K562 (cell line): ENCODE results near the gene OR4D5. TPM values are rescaled to one million over a fixed set of nuclear protein-coding genes. Genes with fewer than 3 reads are reported as not detected.

Experiments
- ATAC-seq: fragments of 200-7000 bp; cut with Tn5 transposase; 3 replicates; pipeline ENCODE4 v1.9.1; 2020; ENCODE audit warnings: moderate library complexity
- BruUV-seq: library from RNA; stranded (reverse); fragments of 400-500 nt; replicated peaks from 2 replicates; lab custom pipeline; 2021; lab: Mats Ljungman, UMichigan
- CTCF ChIA-PET: fragments of 300-600 bp; formaldehyde crosslinking; extraction: SDS; loops from one replicate; lab custom pipeline; 2021; ENCODE audit warnings: low intra/inter-chr PET ratio; lab: Yijun Ruan, JAX
- POLR2A ChIA-PET: fragments of 300-600, 350-650 bp; sonication (Branson Sonifier 250); formaldehyde crosslinking; extraction: SDS; loops from one replicate; lab custom pipeline; 2021; ENCODE audit warnings: antibody characterized with exemption, inconsistent platforms; lab: Yijun Ruan, JAX
- DNase-seq, 4 experiments: peaks; one replicate each; pipeline versions ENCODE4 v3.0.0 to v3.0.0-alpha.2; 2011 to 2018; ENCODE audit warnings: low spot score in 3 of 4, mixed read lengths in 3 of 4; ENCODE audit errors: extremely low read depth in 1 of 4
- FAIRE-seq: peaks from 2 replicates; lab custom pipeline; 2011; peaks lifted over from hg19 to GRCh38; lab: Jason Lieb, UNC
- H2AFZ ChIP-seq: 2 replicates; pipeline ENCODE4 v1.6.0; 2011; ENCODE audit warnings: low read depth, low read length, control low read depth, inconsistent platforms
- H3K27ac ChIP-seq: fragments of 200-600 bp; 3 replicates; pipeline ENCODE4 v1.8.0; 2011; ENCODE audit warnings: low read depth, mild to moderate bottlenecking, control low read depth, inconsistent platforms, low read length, moderate library complexity, mixed read lengths; ENCODE audit errors: extremely low read depth
- H3K27me3 ChIP-seq, 2 experiments: fragments of 300-600 bp in 1 of 2; 2 replicates in 1 of 2; 3 replicates in 1 of 2; pipeline versions ENCODE4 v1.6.0 to v1.8.0; 2011; ENCODE audit warnings: inconsistent platforms in 2 of 2, low read length in 2 of 2, mild to moderate bottlenecking in 1 of 2, mixed read lengths in 1 of 2, moderate library complexity in 1 of 2; ENCODE audit not compliant: control insufficient read depth in 2 of 2, insufficient read depth in 2 of 2
- H3K36me3 ChIP-seq: fragments of 300-600 bp; 3 replicates; pipeline ENCODE4 v1.8.0; 2011; ENCODE audit warnings: mild to moderate bottlenecking, low read length, inconsistent platforms; ENCODE audit not compliant: control insufficient read depth, insufficient read depth
- H3K4me1 ChIP-seq, 2 experiments: fragments of 200-600 bp in 1 of 2; replicated peaks in 1 of 2; 2 replicates in 1 of 2; 3 replicates in 1 of 2; pipeline versions ENCODE4 v1.5.1 to v1.8.0; 2011; ENCODE audit warnings: inconsistent platforms in 2 of 2, low read length in 2 of 2, mild to moderate bottlenecking in 1 of 2, mixed read lengths in 1 of 2, moderate library complexity in 1 of 2; ENCODE audit not compliant: control insufficient read depth in 2 of 2, insufficient read depth in 2 of 2
- H3K4me2 ChIP-seq: 2 replicates; pipeline ENCODE4 v1.6.1; 2011; ENCODE audit warnings: low read length, control low read depth, inconsistent platforms, mixed read lengths; ENCODE audit not compliant: insufficient read depth
- H3K4me3 ChIP-seq: fragments of 200-600 bp; sonication (generic), shearing (Covaris generic); 2 replicates; pipeline ENCODE4 v1.5.1; 2016; ENCODE audit warnings: control low read depth, inconsistent platforms
- H3K79me2 ChIP-seq: fragments of 200-600 bp; 3 replicates; pipeline ENCODE4 v1.8.0; 2011; ENCODE audit warnings: low read length, inconsistent platforms; ENCODE audit not compliant: control insufficient read depth, insufficient read depth
- H3K9ac ChIP-seq, 2 experiments: 2 replicates each; pipeline versions ENCODE4 v1.6.0 to v1.6.1; 2011; ENCODE audit warnings: low read depth in 2 of 2, low read length in 2 of 2, control low read depth in 1 of 2, inconsistent platforms in 1 of 2, mild to moderate bottlenecking in 1 of 2, mixed read lengths in 1 of 2; ENCODE audit not compliant: insufficient read depth in 1 of 2
- H3K9me1 ChIP-seq: one replicate; pipeline ENCODE4 v1.6.0; 2011; ENCODE audit warnings: inconsistent platforms, mild to moderate bottlenecking, low read length, moderate library complexity; ENCODE audit not compliant: control insufficient read depth, insufficient read depth
- H3K9me3 ChIP-seq: replicated peaks from 2 replicates; pipeline ENCODE4 v1.5.1; 2011; ENCODE audit warnings: low read depth, low read length, inconsistent platforms; ENCODE audit not compliant: control insufficient read depth, insufficient read depth
- H4K20me1 ChIP-seq: replicated peaks from 2 replicates; pipeline ENCODE4 v1.6.1; 2011; ENCODE audit warnings: low read length, inconsistent platforms, mixed read lengths; ENCODE audit not compliant: control insufficient read depth, insufficient read depth
- BCOR ChIP-seq: fragments of 450-650 bp; IDR thresholded peaks from 2 replicates; pipeline ENCODE4 v1.6.1; 2016
- CEBPG ChIP-seq, 3 experiments: fragments of 200-800 bp in 1 of 3; sonication (Bioruptor generic) in 1 of 3; sonication (generic) in 1 of 3; formaldehyde crosslinking in 1 of 3; IDR thresholded peaks in 2 of 3; conservative IDR thresholded peaks in 1 of 3; 2 replicates each; pipeline versions ENCODE4 v1.6.1 to v1.8.0; 2016 to 2022; ENCODE audit warnings: missing compliant biosample characterization in 2 of 3, missing genetic modification characterization in 2 of 3, mild to moderate bottlenecking in 1 of 3, missing genetic modification reagents in 1 of 3
- CHD4 ChIP-seq: fragments of 200-600 bp; sonication (generic); IDR thresholded peaks from 3 replicates; pipeline ENCODE4 v1.6.1; 2012; ENCODE audit warnings: low read depth, mild to moderate bottlenecking, mixed read lengths, low read length, inconsistent platforms; ENCODE audit not compliant: insufficient read depth, insufficient replicate concordance, poor library complexity, severe bottlenecking
- ETV1 ChIP-seq: fragments of 450-650 bp; conservative IDR thresholded peaks from 2 replicates; pipeline ENCODE4 v1.6.1; 2016; ENCODE audit warnings: missing genetic modification characterization, control low read depth, low read depth, missing compliant biosample characterization
- ILK ChIP-seq: fragments of 450-650 bp; IDR thresholded peaks from 2 replicates; pipeline ENCODE4 v1.6.1; 2016; ENCODE audit warnings: missing genetic modification characterization, low read depth, mild to moderate bottlenecking, missing compliant biosample characterization, moderate library complexity, borderline replicate concordance
- JUND ChIP-seq, 2 experiments: IDR thresholded peaks; 2 replicates in 1 of 2; 3 replicates in 1 of 2; pipeline ENCODE4 v1.6.1; 2011; ENCODE audit warnings: borderline replicate concordance in 2 of 2, low read depth in 2 of 2, low read length in 2 of 2, improper control_type of control experiment in 1 of 2, missing biosample characterization in 1 of 2, missing genetic modification characterization in 1 of 2, missing genetic modification reagents in 1 of 2
- L3MBTL2 ChIP-seq: fragments of 450-650 bp; IDR thresholded peaks from 2 replicates; pipeline ENCODE4 v1.6.1; 2016; ENCODE audit warnings: mild to moderate bottlenecking, moderate library complexity
- POLR2G ChIP-seq: fragments of 200-400 bp; formaldehyde crosslinking; IDR thresholded peaks from 2 replicates; pipeline ENCODE4 v1.6.1; 2017; ENCODE audit warnings: low read depth, mild to moderate bottlenecking, antibody characterized with exemption, low read length, moderate library complexity
- SOX6 ChIP-seq: fragments of 450-650 bp; IDR thresholded peaks from 2 replicates; pipeline ENCODE4 v1.6.1; 2014; ENCODE audit warnings: mild to moderate bottlenecking
- TRIM24 ChIP-seq, 2 experiments: fragments of 450-650 bp; IDR thresholded peaks; 2 replicates each; pipeline ENCODE4 v1.6.1; 2016
- USF2 ChIP-seq: sonication (generic); formaldehyde crosslinking; IDR thresholded peaks from 2 replicates; pipeline ENCODE4 v1.5.0; 2020; ENCODE audit warnings: missing genetic modification reagents
- ZNF212 ChIP-seq: fragments of 450-650 bp; formaldehyde crosslinking; IDR thresholded peaks from 2 replicates; pipeline ENCODE4 v1.4.0; 2020; ENCODE audit warnings: mild to moderate bottlenecking
- ZNF316 ChIP-seq: fragments of 450-650 bp; IDR thresholded peaks from 2 replicates; pipeline ENCODE4 v1.6.1; 2016
- WGBS: fragments of 100-300 bp; shearing (Covaris generic); methylation state at CpG from one replicate; pipeline ENCODE4 v1.1.6; 2016; ENCODE audit warnings: low coverage, mixed read lengths; ENCODE audit not compliant: insufficient coverage; ENCODE audit errors: missing lambda C conversion rate; 5-methylcytosine and 5-hydroxymethylcytosine counted together
- in situ Hi-C: fragments of 300-500 bp; cut with MboI; formaldehyde crosslinking; loops from 4 replicates; pipeline ENCODE4 v1.15.0; 2018; ENCODE audit warnings: inconsistent platforms, mixed read lengths
- intact Hi-C: fragments of 100-400 bp; cut with micrococcal nuclease; formaldehyde crosslinking; loops from 2 replicates; pipeline ENCODE4 v1.14.2; 2022
- polyA plus RNA-seq, 8 experiments: library from polyadenylated mRNA; depleted of rRNA in 4 of 8; stranded (reverse) in 5 of 8; unstranded in 3 of 8; fragments of >200 nt; fragmentation: Nextera tagmentation in 2 of 8; fragmentation: Illumina TruSeq in 1 of 8; extraction: Ambion mirVana in 2 of 8; extraction: Trizol in 1 of 8; gene quantifications; 2 replicates each; pipeline versions ENCODE4 v1.2.1 to v1.2.3, GENCODE V29; 2011 to 2014; ENCODE audit warnings: inconsistent platforms in 1 of 8, missing spikeins in 1 of 8
- total RNA-seq, 7 experiments: library from RNA; depleted of rRNA in 6 of 7; stranded (reverse); fragments of >200 nt in 6 of 7; fragmentation: Illumina TruSeq in 2 of 7; extraction: Trizol in 2 of 7; gene quantifications; 2 replicates each; pipeline versions ENCODE4 v1.2.1 to v1.2.3, GENCODE V29; 2011 to 2021; ENCODE audit warnings: low replicate concordance in 1 of 7

The OR4D5 gene
- total and polyA plus RNA-seq, 9 of the 15 experiments (the other 6 are each of a cell fraction or from before 2014, with no cell fraction given), result not detected

GRCh38 chr11:123976770-123977560, 37.5 kb downstream of the OR4D5 start:
- H3K27me3 ChIP-seq, result peaks cover 0 to 7% of the 10 kb centered on the region in 2 experiments; a peak in 1 of 5 replicates
- H3K4me3 ChIP-seq, result no peak overlapping the region
- no TSS peak for BruUV-seq
- no peaks in the 10 kb centered on the region for H3K79me2 ChIP-seq
- TF ChIP-seq POLR2G (no peak), ETV1 (tag) (0 out of 2 replicates have a peak, but pooled peaks have one; percentile 6)
- H2AFZ ChIP-seq, result no peak overlapping the region
- ChIA-PET CTCF (no interaction called here), POLR2A (interaction anchor here (0.7 kb wide), 1 partner anchor 147 kb away, joined by 5 read pairs; no protein-coding TSS in a partner anchor)
- ATAC-seq, result peak; percentile 75
- in situ Hi-C loops (no loop called here), intact Hi-C loops (no loop called here)
- H4K20me1 ChIP-seq, result no peaks in the 10 kb centered on the region
- H3K4me1 ChIP-seq, result no peaks in the 10 kb centered on the region
- H3K9me1 ChIP-seq, result no peaks in the 10 kb centered on the region
- no peak overlapping the region for H3K9ac ChIP-seq
- H3K36me3 ChIP-seq, result no peaks in the 10 kb centered on the region
- DNase-seq, result no peak
- FAIRE-seq, result no peak
- H3K9me3 ChIP-seq, result no peaks in the 10 kb centered on the region
- H3K4me2 ChIP-seq, result no peak overlapping the region
- no peak overlapping the region for H3K27ac ChIP-seq
- WGBS, result 13% methylated on average over 18 of the region's 18 CpGs

- no peaks in the 10 kb centered on the region for H3K9me3 ChIP-seq
- no peak within 1 kb of the TSS for H3K4me3 ChIP-seq
- H3K4me1 ChIP-seq, result no peaks in the 10 kb centered on the region
- in situ Hi-C loops, result no loop called here
- H2AFZ ChIP-seq, result no peak within 1 kb of the TSS
- no peak for FAIRE-seq
- ChIA-PET POLR2A (no interaction called here), CTCF (no interaction called here)
- DNase-seq, result no peak
- no peaks in the 10 kb centered on the region for H4K20me1 ChIP-seq
- H3K27ac ChIP-seq, result no peak within 1 kb of the TSS
- peaks cover 0 to 7% of the 10 kb centered on the region in 2 experiments; a peak in 1 of 5 replicates for H3K27me3 ChIP-seq
- H3K9ac ChIP-seq, result no peak within 1 kb of the TSS
- intact Hi-C loops, result no loop called here
- no peaks in the 10 kb centered on the region for H3K79me2 ChIP-seq
- H3K4me2 ChIP-seq, result no peak within 1 kb of the TSS
- no peaks in the 10 kb centered on the region for H3K9me1 ChIP-seq
- no TSS peak for BruUV-seq
- H3K36me3 ChIP-seq, result no peaks in the 10 kb centered on the region
- ATAC-seq, result peak; percentile 75
- TF ChIP-seq USF2 (CRISPR knock-in tag) (no peak), BCOR (no peak), SOX6 (0 out of 2 replicates have a peak, but pooled peaks have one; percentile 28), CEBPG (CRISPR knock-in tag; IDR thresholded peaks at IDR 0.05) (no peak), CEBPG (tag; conservative IDR thresholded peaks at IDR 0.05 in 1 of 2, IDR thresholded peaks at IDR 0.05 in 1 of 2) (peak in 1 of 2 experiments; percentile 57; a peak in 2 of 4 replicates), TRIM24 (IDR thresholded peaks at IDR 0.05) (peak; percentile 61 to 75; a peak in 2 of 4 replicates), ILK (tag) (no peak), JUND (IDR thresholded peaks at IDR 0.05; ENCODE audit: borderline replicate concordance, low read depth, low read length) (peak; percentile 16; the same call in 1 of the 2 replicates), JUND (tag; IDR thresholded peaks at IDR 0.05; ENCODE audit: borderline replicate concordance, low read depth, low read length) (no peak), ZNF316 (peak; percentile 13; the same call in 1 of the 2 replicates), CHD4 (no peak), ZNF212 (CRISPR knock-in tag) (no peak), L3MBTL2 (peak; percentile 25; the same call in 1 of the 2 replicates)
Measured at GRCh38 chr11:123977731-123978347, 38.4 kb downstream of the OR4D5 start, which contains the start of gene OR10S1. Gene OR10S1 (minus strand): TSS chr11:123977781. CDS start chr11:123977664, 117 bp downstream.
